Measurements from ENCODE around the gene RGSL1. TPM values are rescaled to one million over a fixed set of nuclear protein-coding genes. Genes with fewer than 3 reads are reported as not detected.
A peak's percentile ranks its signal among the peaks of the same experiment; 100 is the strongest.

Gene RGSL1
- total and polyA plus RNA-seq, 2 donors, result not detected

- no peaks in the 10 kb centered on the region for H3K4me1 ChIP-seq (ENCODE audit: insufficient read depth)
- 34% methylated on average over 4 of the region's 4 CpGs for WGBS
- H3K36me3 ChIP-seq (ENCODE audit: insufficient read depth), result no peaks in the 10 kb centered on the region
- no peak overlapping the region for H3K4me3 ChIP-seq (ENCODE audit: low read depth, low read length)
- DNase-seq (ENCODE audit: extremely low spot score), result no peak
- H3K27ac ChIP-seq (ENCODE audit: low read depth), result no peak overlapping the region
These were observed 145.8 kb downstream of the RGSL1 start for GRCh38 chr1:182595641-182596240.

GRCh38 chr1:182596934-182597333 lies 147.0 kb downstream of the RGSL1 start:
- Histone ChIP-seq H3K4me1 (ENCODE audit: insufficient read depth) (no peaks in the 10 kb centered on the region), H3K36me3 (ENCODE audit: insufficient read depth) (no peaks in the 10 kb centered on the region), H3K27ac (ENCODE audit: low read depth) (no peak overlapping the region), H3K4me3 (ENCODE audit: low read depth, low read length) (no peak overlapping the region)
- no peak for DNase-seq (ENCODE audit: extremely low spot score)
- 83% methylated on average over 6 of the region's 6 CpGs for WGBS

GRCh38 chr1:182598296-182598695 lies 148.3 kb downstream of the RGSL1 start:
- Histone ChIP-seq H3K36me3 (ENCODE audit: insufficient read depth) (no peaks in the 10 kb centered on the region), H3K4me1 (ENCODE audit: insufficient read depth) (no peaks in the 10 kb centered on the region), H3K4me3 (ENCODE audit: low read depth, low read length) (no peak overlapping the region), H3K27ac (ENCODE audit: low read depth) (no peak overlapping the region)
- WGBS, result 80% methylated on average over 5 of the region's 5 CpGs
- no peak for DNase-seq (ENCODE audit: extremely low spot score)

GRCh38 chr1:182599339-182599738 lies 149.4 kb downstream of the RGSL1 start:
- Histone ChIP-seq H3K4me3 (ENCODE audit: low read depth, low read length) (no peak overlapping the region), H3K4me1 (ENCODE audit: insufficient read depth) (no peaks in the 10 kb centered on the region), H3K36me3 (ENCODE audit: insufficient read depth) (no peaks in the 10 kb centered on the region), H3K27ac (ENCODE audit: low read depth) (no peak overlapping the region)
- 79% methylated on average over 6 of the region's 6 CpGs for WGBS
- DNase-seq (ENCODE audit: extremely low spot score), result no peak

GRCh38 chr1:182600036-182600713 lies 150.2 kb downstream of the RGSL1 start:
- 87% methylated on average over 17 of the region's 17 CpGs for WGBS
- no peak overlapping the region for H3K4me3 ChIP-seq (ENCODE audit: low read depth, low read length)

GRCh38 chr1:182600745-182601415 lies 150.9 kb downstream of the RGSL1 start:
- no peak overlapping the region for H3K27ac ChIP-seq (ENCODE audit: low read depth)
- no peaks in the 10 kb centered on the region for H3K4me1 ChIP-seq (ENCODE audit: insufficient read depth)
- WGBS, result 66% methylated on average over 5 of the region's 5 CpGs
- no peak overlapping the region for H3K4me3 ChIP-seq (ENCODE audit: low read depth, low read length)
- H3K36me3 ChIP-seq (ENCODE audit: insufficient read depth), result no peaks in the 10 kb centered on the region
- no peak for DNase-seq (ENCODE audit: extremely low spot score)

More at GRCh38 chr1:182600036-182600713, 150.2 kb downstream of the RGSL1 start:
- no peak for DNase-seq (ENCODE audit: extremely low spot score)
- H3K4me1 ChIP-seq (ENCODE audit: insufficient read depth), result no peaks in the 10 kb centered on the region
- no peak overlapping the region for H3K27ac ChIP-seq (ENCODE audit: low read depth)
- no peaks in the 10 kb centered on the region for H3K36me3 ChIP-seq (ENCODE audit: insufficient read depth)

- DNase-seq (ENCODE audit: extremely low spot score), result no peak
- Histone ChIP-seq H3K4me1 (ENCODE audit: insufficient read depth) (no peaks in the 10 kb centered on the region), H3K36me3 (ENCODE audit: insufficient read depth) (no peaks in the 10 kb centered on the region), H3K4me3 (ENCODE audit: low read depth, low read length) (no peak overlapping the region), H3K27ac (ENCODE audit: low read depth) (no peak overlapping the region)
- WGBS, result 20% methylated on average over 6 of the region's 6 CpGs
These were observed 151.5 kb downstream of the RGSL1 start for GRCh38 chr1:182601416-182601786.

- 83% methylated on average over 4 of the region's 4 CpGs for WGBS
- no peak overlapping the region for H3K4me3 ChIP-seq (ENCODE audit: low read depth, low read length)
- no peaks in the 10 kb centered on the region for H3K4me1 ChIP-seq (ENCODE audit: insufficient read depth)
- no peak overlapping the region for H3K27ac ChIP-seq (ENCODE audit: low read depth)
- H3K36me3 ChIP-seq (ENCODE audit: insufficient read depth), result no peaks in the 10 kb centered on the region
- DNase-seq (ENCODE audit: extremely low spot score), result no peak
These were observed 152.0 kb downstream of the RGSL1 start for GRCh38 chr1:182601913-182602312.

GRCh38 chr1:182602935-182603645 lies 153.1 kb downstream of the RGSL1 start:
- H3K4me3 ChIP-seq (ENCODE audit: low read depth, low read length), result peak overlapping the region; percentile 37
- no peak for DNase-seq (ENCODE audit: extremely low spot score)
- WGBS, result 49% methylated on average over 10 of the region's 10 CpGs
- no peak overlapping the region for H3K27ac ChIP-seq (ENCODE audit: low read depth)
- no peaks in the 10 kb centered on the region for H3K4me1 ChIP-seq (ENCODE audit: insufficient read depth)
- H3K36me3 ChIP-seq (ENCODE audit: insufficient read depth), result no peaks in the 10 kb centered on the region

- H3K27ac ChIP-seq (ENCODE audit: low read depth), result no peak overlapping the region
- H3K4me1 ChIP-seq (ENCODE audit: insufficient read depth), result no peaks in the 10 kb centered on the region
- WGBS, result 2% methylated on average over 12 of the region's 12 CpGs
- no peaks in the 10 kb centered on the region for H3K36me3 ChIP-seq (ENCODE audit: insufficient read depth)
- peak overlapping the region; percentile 37 for H3K4me3 ChIP-seq (ENCODE audit: low read depth, low read length)
- DNase-seq (ENCODE audit: extremely low spot score), result no peak
These were observed 153.8 kb downstream of the RGSL1 start for GRCh38 chr1:182603646-182604174.

GRCh38 chr1:182604175-182605164 lies 154.5 kb downstream of the RGSL1 start, which contains the start of gene RGS16:
Gene RGS16 (minus strand): TSS chr1:182604389. CDS start chr1:182604259, 130 bp downstream.
- WGBS, result 5% methylated on average over 44 of the region's 44 CpGs
- Histone ChIP-seq H3K36me3 (ENCODE audit: insufficient read depth) (no peaks in the 10 kb centered on the region), H3K4me3 (ENCODE audit: low read depth, low read length) (peak within 1 kb of the TSS; percentile 37), H3K4me1 (ENCODE audit: insufficient read depth) (no peaks in the 10 kb centered on the region), H3K27ac (ENCODE audit: low read depth) (no peak within 1 kb of the TSS)
- peak; percentile 69 for DNase-seq (ENCODE audit: extremely low spot score)

GRCh38 chr1:182607566-182607965 lies 157.6 kb downstream of the RGSL1 start:
- H3K36me3 ChIP-seq (ENCODE audit: insufficient read depth), result no peaks in the 10 kb centered on the region
- no peak overlapping the region for H3K27ac ChIP-seq (ENCODE audit: low read depth)
- no peak overlapping the region for H3K4me3 ChIP-seq (ENCODE audit: low read depth, low read length)
- WGBS, result 81% methylated on average over 1 of the region's 1 CpG
- no peaks in the 10 kb centered on the region for H3K4me1 ChIP-seq (ENCODE audit: insufficient read depth)
- no peak for DNase-seq (ENCODE audit: extremely low spot score)

Data from urinary bladder (tissue), 4 donors.